ENCODE measurements around the gene LMOD3. TPM values are rescaled to one million over a fixed set of nuclear protein-coding genes. Genes with fewer than 3 reads are reported as not detected.

Gene LMOD3
- total RNA-seq, 2 experiments from 2014 or later, result not detected

GRCh38 chr3:69116162-69116561 lies 6.2 kb downstream of the LMOD3 start:
- H3K27me3 ChIP-seq (ENCODE audit: control insufficient read depth in 1 of 2, insufficient read depth in 2 of 2, low read length in 2 of 2), result no peaks in the 10 kb centered on the region
- DNase-seq (no peak), ATAC-seq (ENCODE audit: poor library complexity) (no peak)
- no peak overlapping the region for H3K27ac ChIP-seq (ENCODE audit: low read depth in 1 of 2, low read length in 2 of 2)
- no peaks in the 10 kb centered on the region for H3K4me1 ChIP-seq (ENCODE audit: insufficient read depth, low read length)
- Mint-ChIP-seq H3K4me3 (no peak overlapping the region), H3K4me1 (ENCODE audit: low read depth) (peaks cover 6% of the 10 kb centered on the region), H3K27ac (no peak overlapping the region), H3K36me3 (ENCODE audit: low read depth) (no peaks in the 10 kb centered on the region), H3K9me3 (no peaks in the 10 kb centered on the region), H3K27me3 (no peaks in the 10 kb centered on the region)
- POLR2A ChIA-PET, result no interaction called here
- CTCF ChIA-PET, result interaction anchor here (1.1 kb wide), 1 partner anchor 45 kb away, joined by 4 read pairs; no protein-coding TSS in a partner anchor
- H3K4me3 ChIP-seq (ENCODE audit: low read length), result no peak overlapping the region
- no peaks in the 10 kb centered on the region for H3K9me3 ChIP-seq (ENCODE audit: control insufficient read depth in 1 of 2, insufficient read depth in 1 of 2, low read length in 2 of 2)
- intact Hi-C loops (cut with DNase I, micrococcal nuclease), result no loop called here
- H3K36me3 ChIP-seq (ENCODE audit: insufficient read depth, low read length), result no peaks in the 10 kb centered on the region
- no peak for TF ChIP-seq CTCF (IDR thresholded peaks at IDR 0.05)

- Mint-ChIP-seq H3K27me3 (no peaks in the 10 kb centered on the region), H3K4me3 (no peak overlapping the region), H3K27ac (no peak overlapping the region), H3K4me1 (ENCODE audit: low read depth) (peaks cover 2% of the 10 kb centered on the region), H3K9me3 (no peaks in the 10 kb centered on the region), H3K36me3 (ENCODE audit: low read depth) (no peaks in the 10 kb centered on the region)
- no peaks in the 10 kb centered on the region for H3K9me3 ChIP-seq (ENCODE audit: control insufficient read depth in 1 of 2, insufficient read depth in 1 of 2, low read length in 2 of 2)
- no peak for ATAC-seq (ENCODE audit: poor library complexity)
- H3K27ac ChIP-seq (ENCODE audit: low read depth in 1 of 2, low read length in 2 of 2), result no peak overlapping the region
- ChIA-PET POLR2A (no interaction called here), CTCF (interaction anchor here (1.1 kb wide), 1 partner anchor 46 kb away, joined by 4 read pairs; no protein-coding TSS in a partner anchor)
- no peaks in the 10 kb centered on the region for H3K4me1 ChIP-seq (ENCODE audit: insufficient read depth, low read length)
- no peaks in the 10 kb centered on the region for H3K27me3 ChIP-seq (ENCODE audit: control insufficient read depth in 1 of 2, insufficient read depth in 2 of 2, low read length in 2 of 2)
- no peak for DNase-seq
- H3K4me3 ChIP-seq (ENCODE audit: low read length), result no peak overlapping the region
- no peaks in the 10 kb centered on the region for H3K36me3 ChIP-seq (ENCODE audit: insufficient read depth, low read length)
- no peak for TF ChIP-seq CTCF (IDR thresholded peaks at IDR 0.05)
- intact Hi-C loops (cut with DNase I, micrococcal nuclease), result no loop called here
Observed at GRCh38 chr3:69115731-69116130, 6.7 kb downstream of the LMOD3 start.

- DNase-seq (no peak), ATAC-seq (ENCODE audit: poor library complexity) (no peak)
- Histone ChIP-seq H3K27me3 (ENCODE audit: control insufficient read depth in 1 of 2, insufficient read depth in 2 of 2, low read length in 2 of 2) (no peaks in the 10 kb centered on the region), H3K9me3 (ENCODE audit: control insufficient read depth in 1 of 2, insufficient read depth in 1 of 2, low read length in 2 of 2) (no peaks in the 10 kb centered on the region), H3K36me3 (ENCODE audit: insufficient read depth, low read length) (no peaks in the 10 kb centered on the region), H3K4me3 (ENCODE audit: low read length) (no peak overlapping the region), H3K4me1 (ENCODE audit: insufficient read depth, low read length) (no peaks in the 10 kb centered on the region), H3K27ac (ENCODE audit: low read depth in 1 of 2, low read length in 2 of 2) (no peak overlapping the region)
- H3K27me3 Mint-ChIP-seq, result no peaks in the 10 kb centered on the region
- no peak overlapping the region for H3K27ac Mint-ChIP-seq
- TF ChIP-seq CTCF (IDR thresholded peaks at IDR 0.05), result no peak
- H3K4me1 Mint-ChIP-seq (ENCODE audit: low read depth), result peaks cover 3% of the 10 kb centered on the region
- no peaks in the 10 kb centered on the region for H3K36me3 Mint-ChIP-seq (ENCODE audit: low read depth)
- H3K4me3 Mint-ChIP-seq, result no peak overlapping the region
- ChIA-PET POLR2A (interaction anchor here (0.8 kb wide), 1 partner anchor 29 kb away, joined by 3 read pairs; no protein-coding TSS in a partner anchor), CTCF (interaction anchor here (1.5 kb wide), 1 partner anchor 49 kb away, joined by 4 read pairs; no protein-coding TSS in a partner anchor)
- intact Hi-C loops (cut with DNase I, micrococcal nuclease), result no loop called here
- H3K9me3 Mint-ChIP-seq, result no peaks in the 10 kb centered on the region
Observed at GRCh38 chr3:69113536-69113935, 8.9 kb downstream of the LMOD3 start.
